ENCODE data around the gene EYA4.

- no peak for TF ChIP-seq CTCF (conservative IDR thresholded peaks at IDR 0.05; ENCODE audit: low read length)
- TF ChIP-seq EZH2phosphoT487 (IDR thresholded peaks at IDR 0.05; ENCODE audit: borderline replicate concordance, low read depth, low read length) = no peak
These were observed 912 bp downstream of the EYA4 start for GRCh38 chr6:133241901-133242636.

Data from OCI-LY7 (cell line).